Measurements from ENCODE around the gene PIEZO1. TPM values are rescaled to one million over a fixed set of nuclear protein-coding genes. Genes with fewer than 3 reads are reported as not detected.
A peak's percentile ranks its signal among the peaks of the same experiment; 100 is the strongest.

PIEZO1 gene
- total RNA-seq, 1 donor from 2014 or later: 164 TPM

DNA sequence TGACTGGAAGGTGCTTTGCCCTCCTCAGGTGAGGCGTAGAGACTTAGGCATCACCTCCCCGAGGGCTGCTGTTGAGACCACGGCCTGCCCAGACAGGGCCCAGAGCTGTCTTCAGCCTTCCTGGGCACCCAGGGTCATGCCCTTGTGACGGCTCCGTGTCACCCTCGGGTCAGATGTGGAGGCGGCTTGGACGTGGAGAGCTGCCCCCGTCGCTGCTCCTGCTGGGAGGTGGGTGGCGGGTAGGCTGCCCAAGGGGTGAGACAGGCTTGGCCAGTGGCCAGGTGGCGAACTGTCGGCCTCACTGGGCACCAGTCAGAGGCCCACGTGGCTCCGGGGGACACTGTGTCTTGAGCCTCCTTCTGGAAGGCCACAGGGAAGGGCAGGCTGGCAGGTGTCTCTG is 89.8 kb downstream of the PIEZO1 start:
- no peak for DNase-seq
- TF ChIP-seq, protein P1, sequence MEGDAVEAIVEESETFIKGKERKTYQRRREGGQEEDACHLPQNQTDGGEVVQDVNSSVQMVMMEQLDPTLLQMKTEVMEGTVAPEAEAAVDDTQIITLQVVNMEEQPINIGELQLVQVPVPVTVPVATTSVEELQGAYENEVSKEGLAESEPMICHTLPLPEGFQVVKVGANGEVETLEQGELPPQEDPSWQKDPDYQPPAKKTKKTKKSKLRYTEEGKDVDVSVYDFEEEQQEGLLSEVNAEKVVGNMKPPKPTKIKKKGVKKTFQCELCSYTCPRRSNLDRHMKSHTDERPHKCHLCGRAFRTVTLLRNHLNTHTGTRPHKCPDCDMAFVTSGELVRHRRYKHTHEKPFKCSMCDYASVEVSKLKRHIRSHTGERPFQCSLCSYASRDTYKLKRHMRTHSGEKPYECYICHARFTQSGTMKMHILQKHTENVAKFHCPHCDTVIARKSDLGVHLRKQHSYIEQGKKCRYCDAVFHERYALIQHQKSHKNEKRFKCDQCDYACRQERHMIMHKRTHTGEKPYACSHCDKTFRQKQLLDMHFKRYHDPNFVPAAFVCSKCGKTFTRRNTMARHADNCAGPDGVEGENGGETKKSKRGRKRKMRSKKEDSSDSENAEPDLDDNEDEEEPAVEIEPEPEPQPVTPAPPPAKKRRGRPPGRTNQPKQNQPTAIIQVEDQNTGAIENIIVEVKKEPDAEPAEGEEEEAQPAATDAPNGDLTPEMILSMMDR (IDR thresholded peaks at IDR 0.05): no peak
- H3K36me3 ChIP-seq: peaks cover 49% of the 10 kb centered on the region
- no peak overlapping the region for H3K27ac ChIP-seq
- ATAC-seq: no peak
- H3K9me3 ChIP-seq: no peaks in the 10 kb centered on the region
- intact Hi-C loops (cut with DNase I): no loop called here
- H3K4me1 ChIP-seq: peaks cover 41% of the 10 kb centered on the region
- no peak overlapping the region for H3K4me3 ChIP-seq
- H3K27me3 ChIP-seq (ENCODE audit: low read depth): peaks cover 16% of the 10 kb centered on the region

DNA sequence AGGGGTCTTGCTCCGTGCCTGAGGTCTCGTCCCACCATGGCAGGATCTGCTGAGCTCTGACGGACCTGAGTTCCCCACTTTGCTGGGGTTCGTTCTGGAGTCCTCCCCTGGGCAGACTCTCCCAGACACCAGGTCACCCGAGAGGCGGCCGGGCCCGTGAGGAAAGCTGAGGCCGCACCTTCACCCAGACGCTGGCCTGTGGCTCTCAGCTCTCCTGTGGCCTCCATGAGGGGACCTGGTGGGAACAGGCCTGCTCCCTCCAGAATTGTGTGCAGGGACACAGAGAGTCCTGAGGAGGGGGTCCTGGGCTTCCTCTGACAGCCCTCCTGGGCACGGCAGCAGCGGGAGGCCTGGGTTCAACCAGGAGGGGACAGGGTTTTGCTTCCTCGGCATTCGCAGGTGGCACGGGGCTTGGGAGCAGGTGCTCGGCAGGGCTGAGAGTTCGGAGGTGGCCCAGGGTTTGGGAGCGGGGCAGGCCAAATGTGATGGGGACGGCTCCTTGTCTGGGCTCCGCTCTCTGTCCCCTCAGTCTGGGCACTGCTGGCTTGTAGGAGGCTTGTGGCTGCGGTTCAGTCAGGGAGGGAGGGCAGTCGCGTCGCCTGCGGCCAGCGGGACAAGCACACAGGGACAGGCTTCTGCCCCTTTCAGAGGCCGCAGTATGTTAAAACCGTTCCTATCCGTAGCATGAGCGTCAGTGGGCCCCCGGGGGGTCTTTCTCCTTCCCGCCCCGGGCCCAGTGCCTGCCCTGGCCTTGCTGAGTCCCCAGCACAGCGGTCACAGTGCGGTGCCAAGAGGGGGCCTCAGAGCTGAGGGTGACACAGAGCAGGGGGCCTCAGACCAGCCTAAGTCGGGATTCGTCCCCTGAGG is 90.6 kb downstream of the PIEZO1 start:
- H3K27me3 ChIP-seq (ENCODE audit: low read depth): peaks cover 18% of the 10 kb centered on the region
- peak; percentile 33 for DNase-seq
- peaks cover 41% of the 10 kb centered on the region for H3K36me3 ChIP-seq
- intact Hi-C loops (cut with DNase I): no loop called here
- H3K4me3 ChIP-seq: no peak overlapping the region
- H3K4me1 ChIP-seq: peaks cover 34% of the 10 kb centered on the region
- no peak for ATAC-seq
- H3K9me3 ChIP-seq: no peaks in the 10 kb centered on the region
- no peak overlapping the region for H3K27ac ChIP-seq
- TF ChIP-seq, protein P1 (IDR thresholded peaks at IDR 0.05): no peak

DNA sequence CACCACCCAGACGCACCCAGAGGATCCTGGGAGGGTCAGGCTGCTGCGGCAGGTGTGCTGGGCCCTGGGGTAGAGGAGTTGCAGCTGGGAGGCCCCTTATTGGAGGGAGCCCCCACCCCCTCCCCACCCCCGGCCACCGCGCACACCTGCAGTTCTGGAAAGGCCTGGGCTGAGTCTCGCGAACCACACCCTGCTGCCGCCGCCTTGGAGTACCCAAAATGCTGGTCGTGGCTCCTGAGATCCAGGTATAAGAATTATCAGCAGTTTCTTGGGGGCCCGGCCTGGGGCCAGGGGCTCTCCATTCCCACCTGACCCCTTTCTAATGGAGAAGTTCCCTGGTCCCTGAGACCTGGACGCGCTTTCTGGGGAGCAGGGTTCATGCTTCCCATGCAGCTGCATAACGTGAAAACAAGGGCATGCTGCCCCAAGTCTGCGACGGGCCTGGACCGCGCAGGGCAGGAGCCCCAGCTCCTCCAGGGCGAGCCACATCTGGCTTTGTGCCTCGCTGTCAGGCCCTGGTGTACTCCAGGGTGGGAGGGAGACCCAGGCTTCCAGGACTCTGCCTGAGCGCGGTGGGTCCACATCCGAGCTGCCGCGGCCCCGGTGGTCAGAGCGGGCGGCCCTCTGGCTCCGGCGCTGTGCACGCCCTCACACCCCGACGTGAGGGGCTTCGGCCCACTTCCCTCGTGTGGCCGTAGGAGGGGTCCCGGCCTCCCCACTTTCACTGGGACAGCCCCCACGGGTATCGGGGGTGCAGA is 91.4 kb downstream of the PIEZO1 start:
- Histone ChIP-seq H3K27ac (no peak overlapping the region), H3K4me3 (no peak overlapping the region), H3K4me1 (peaks cover 30% of the 10 kb centered on the region), H3K9me3 (no peaks in the 10 kb centered on the region), H3K27me3 (ENCODE audit: low read depth) (peaks cover 21% of the 10 kb centered on the region), H3K36me3 (peaks cover 32% of the 10 kb centered on the region)
- intact Hi-C loops (cut with DNase I): no loop called here
- no peak for ATAC-seq
- TF ChIP-seq, protein P1 (IDR thresholded peaks at IDR 0.05): no peak
- DNase-seq: peak; percentile 39

DNA sequence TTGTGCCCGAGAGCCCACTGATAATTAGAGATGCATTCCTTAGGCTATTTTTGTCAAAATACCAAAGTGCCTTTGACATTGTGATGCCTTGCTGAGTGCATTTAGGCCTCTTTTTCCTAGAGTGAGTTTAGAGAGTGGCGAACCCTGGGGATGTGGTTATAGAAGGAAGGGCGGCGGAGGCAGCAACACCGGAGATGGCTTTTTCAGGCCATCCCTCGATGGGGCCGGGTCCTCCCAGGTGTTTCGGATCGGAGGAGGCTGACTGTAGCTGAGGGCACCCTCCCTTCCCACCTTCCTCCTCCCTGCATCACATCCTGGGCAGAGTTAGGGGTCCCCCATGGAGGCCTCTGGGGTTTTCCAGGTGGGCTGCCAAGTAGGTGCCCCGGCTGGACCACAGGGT is 92.2 kb downstream of the PIEZO1 start:
- intact Hi-C loops (cut with DNase I): no loop called here
- H3K4me3 ChIP-seq: no peak overlapping the region
- H3K27ac ChIP-seq: no peak overlapping the region
- DNase-seq (no peak), ATAC-seq (no peak)
- TF ChIP-seq, protein P1 (IDR thresholded peaks at IDR 0.05): no peak
- peaks cover 34% of the 10 kb centered on the region for H3K4me1 ChIP-seq
- H3K27me3 ChIP-seq (ENCODE audit: low read depth): peaks cover 27% of the 10 kb centered on the region
- peaks cover 25% of the 10 kb centered on the region for H3K36me3 ChIP-seq
- no peaks in the 10 kb centered on the region for H3K9me3 ChIP-seq

DNA sequence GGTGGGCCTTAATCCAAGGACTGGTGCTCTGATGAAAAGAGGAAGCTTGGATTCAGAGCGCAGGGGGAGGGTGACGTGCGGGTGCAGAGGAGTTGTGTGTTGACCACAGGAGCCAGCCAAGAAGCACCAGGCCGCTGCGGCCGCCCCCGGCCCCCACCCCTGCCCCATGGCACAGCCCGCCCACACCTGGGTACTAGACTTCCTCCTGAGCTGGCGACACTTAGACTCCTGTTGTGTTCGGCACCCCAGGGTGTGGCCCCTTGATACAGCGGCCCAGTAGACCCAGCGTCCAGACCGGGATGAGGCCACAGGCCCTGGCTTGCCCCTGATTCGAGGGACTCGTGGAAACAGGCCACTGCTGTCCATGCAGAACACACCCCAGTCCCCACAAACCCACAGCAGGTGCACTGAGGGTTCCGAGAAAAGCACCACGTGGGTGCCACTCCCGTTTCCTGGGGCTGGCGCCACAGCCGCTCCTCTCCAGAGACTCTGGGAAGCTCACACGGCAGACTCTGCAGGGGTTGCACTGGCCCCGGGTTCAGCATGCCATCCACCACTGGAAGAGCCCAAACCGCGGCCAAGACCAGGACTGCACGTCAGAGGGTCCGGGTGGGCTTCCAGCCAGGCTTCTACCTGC is 93.0 kb downstream of the PIEZO1 start:
- H3K4me1 ChIP-seq: peaks cover 32% of the 10 kb centered on the region
- intact Hi-C loops (cut with DNase I): no loop called here
- H3K36me3 ChIP-seq: peaks cover 17% of the 10 kb centered on the region
- ATAC-seq (peak; percentile 40 to 47), DNase-seq (peak; percentile 87)
- peak overlapping the region; percentile 31 for H3K27ac ChIP-seq
- H3K9me3 ChIP-seq: no peaks in the 10 kb centered on the region
- H3K4me3 ChIP-seq: no peak overlapping the region
- peaks cover 34% of the 10 kb centered on the region for H3K27me3 ChIP-seq (ENCODE audit: low read depth)
- TF ChIP-seq, protein P1 (IDR thresholded peaks at IDR 0.05): no peak

Data from lower lobe of right lung (tissue), 2 donors.